Hippocampal formation (tissue), 2 donors: Measurements from ENCODE around the gene PPP1R37.
A peak's percentile ranks its signal among the peaks of the same experiment; 100 is the strongest.

Experiments used
- DNase-seq, 2 donors: peaks; one replicate each; lab custom pipeline; 2025; lab: John Stamatoyannopoulos, UW

PPP1R37 gene, protein sequence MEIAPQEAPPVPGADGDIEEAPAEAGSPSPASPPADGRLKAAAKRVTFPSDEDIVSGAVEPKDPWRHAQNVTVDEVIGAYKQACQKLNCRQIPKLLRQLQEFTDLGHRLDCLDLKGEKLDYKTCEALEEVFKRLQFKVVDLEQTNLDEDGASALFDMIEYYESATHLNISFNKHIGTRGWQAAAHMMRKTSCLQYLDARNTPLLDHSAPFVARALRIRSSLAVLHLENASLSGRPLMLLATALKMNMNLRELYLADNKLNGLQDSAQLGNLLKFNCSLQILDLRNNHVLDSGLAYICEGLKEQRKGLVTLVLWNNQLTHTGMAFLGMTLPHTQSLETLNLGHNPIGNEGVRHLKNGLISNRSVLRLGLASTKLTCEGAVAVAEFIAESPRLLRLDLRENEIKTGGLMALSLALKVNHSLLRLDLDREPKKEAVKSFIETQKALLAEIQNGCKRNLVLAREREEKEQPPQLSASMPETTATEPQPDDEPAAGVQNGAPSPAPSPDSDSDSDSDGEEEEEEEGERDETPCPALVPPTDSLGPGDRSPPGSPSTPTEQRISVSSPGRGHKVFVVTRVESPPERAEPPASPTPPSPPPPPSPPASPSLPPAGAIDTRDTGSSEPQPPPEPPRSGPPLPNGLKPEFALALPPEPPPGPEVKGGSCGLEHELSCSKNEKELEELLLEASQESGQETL

GRCh38 chr19:45092747-45093678, at the start of gene PPP1R37:
TSS of gene PPP1R37 (plus strand) at chr19:45093179. CDS start at chr19:45093326, 147 bp downstream.
- DNase-seq, result peak; percentile 87 to 89

GRCh38 chr19:45045671-45046353, 47.2 kb upstream of the PPP1R37 start:
- DNase-seq, result peak; percentile 83 to 96

GRCh38 chr19:45046355-45046754, 46.6 kb upstream of the PPP1R37 start:
- no peak for DNase-seq

DNA sequence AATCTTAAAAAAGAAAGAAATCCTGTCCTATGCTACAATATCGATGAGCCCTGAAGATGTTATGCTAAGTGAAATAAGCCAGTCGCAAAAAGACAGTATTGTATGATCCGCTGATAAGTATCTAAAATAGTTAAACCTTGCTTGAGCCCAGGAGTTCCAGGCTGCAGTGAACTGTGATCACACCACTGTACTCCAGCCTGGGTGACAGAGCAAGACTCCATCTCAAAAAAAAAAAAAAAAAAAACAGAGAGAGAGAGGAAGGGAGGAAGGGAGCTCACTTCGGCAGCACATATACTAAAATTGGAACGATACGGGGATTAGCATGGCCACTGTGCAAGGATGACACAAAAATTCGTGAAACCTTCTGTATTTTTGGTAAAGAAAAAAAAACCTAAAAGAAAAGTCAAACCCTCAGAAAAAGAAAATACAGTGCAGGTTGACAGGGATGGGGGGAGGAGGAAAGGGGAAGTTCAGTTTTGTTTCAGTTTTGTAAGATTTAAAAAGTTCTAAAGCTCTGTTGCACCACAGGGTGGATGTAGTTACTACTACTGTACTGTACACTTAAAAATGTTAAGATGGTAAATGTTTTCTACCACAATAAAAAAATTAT, 45.7 kb upstream of the PPP1R37 start:
- DNase-seq, result no peak

DNA sequence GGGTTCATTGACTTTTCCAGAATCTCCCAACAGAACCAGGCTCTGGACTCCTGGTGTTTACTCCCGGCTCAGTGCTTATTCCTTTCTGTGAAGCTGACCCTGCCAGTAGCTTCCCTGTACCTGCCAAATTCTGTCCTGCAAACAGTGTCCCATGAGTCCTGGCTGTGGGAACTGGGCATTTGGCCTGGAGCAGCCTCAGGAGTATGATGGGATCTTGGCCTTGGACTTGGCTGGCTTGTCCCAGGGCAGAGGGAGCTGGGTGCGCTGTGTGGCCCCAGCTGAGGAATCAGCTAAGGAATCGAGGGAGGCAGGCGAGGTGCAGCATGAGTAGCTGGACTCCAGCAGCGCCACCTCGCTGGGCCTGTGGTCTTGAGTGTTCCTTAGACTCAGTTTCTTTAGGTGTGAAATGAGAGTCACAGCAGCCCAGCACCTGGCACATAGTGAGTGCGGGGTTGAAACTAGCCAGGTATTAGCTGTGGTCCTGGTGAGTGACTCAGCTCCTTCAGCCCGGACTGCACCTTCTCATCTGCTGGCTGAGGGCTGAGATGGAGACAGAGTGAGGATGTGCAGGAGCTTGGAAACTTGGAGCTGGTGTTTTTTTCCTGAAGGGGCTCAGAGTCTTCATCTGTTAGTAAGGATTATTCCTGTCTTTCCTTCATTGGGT, 43.8 kb upstream of the PPP1R37 start:
- peak in 1 of 2 donors; percentile 20 for DNase-seq

DNA sequence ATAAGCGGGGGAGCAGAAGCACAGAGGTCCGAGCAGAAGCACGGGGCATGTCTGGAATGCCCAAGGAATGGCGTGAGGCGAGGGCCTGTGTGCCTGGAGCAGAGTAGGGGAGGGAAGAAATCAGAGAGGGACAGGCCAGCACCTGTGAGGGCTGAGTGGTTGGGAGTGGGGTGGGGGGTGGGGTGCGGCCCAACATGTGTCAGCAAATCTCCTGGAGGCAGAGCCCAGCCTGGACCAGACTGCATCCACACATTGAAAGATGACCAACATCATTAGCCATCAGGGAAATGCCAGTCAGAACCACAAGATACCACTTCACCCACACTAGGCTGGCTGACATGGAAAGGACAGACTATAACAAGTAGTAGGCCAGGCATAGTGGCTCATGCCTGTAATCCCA, 42.9 kb upstream of the PPP1R37 start:
- no peak for DNase-seq

DNA sequence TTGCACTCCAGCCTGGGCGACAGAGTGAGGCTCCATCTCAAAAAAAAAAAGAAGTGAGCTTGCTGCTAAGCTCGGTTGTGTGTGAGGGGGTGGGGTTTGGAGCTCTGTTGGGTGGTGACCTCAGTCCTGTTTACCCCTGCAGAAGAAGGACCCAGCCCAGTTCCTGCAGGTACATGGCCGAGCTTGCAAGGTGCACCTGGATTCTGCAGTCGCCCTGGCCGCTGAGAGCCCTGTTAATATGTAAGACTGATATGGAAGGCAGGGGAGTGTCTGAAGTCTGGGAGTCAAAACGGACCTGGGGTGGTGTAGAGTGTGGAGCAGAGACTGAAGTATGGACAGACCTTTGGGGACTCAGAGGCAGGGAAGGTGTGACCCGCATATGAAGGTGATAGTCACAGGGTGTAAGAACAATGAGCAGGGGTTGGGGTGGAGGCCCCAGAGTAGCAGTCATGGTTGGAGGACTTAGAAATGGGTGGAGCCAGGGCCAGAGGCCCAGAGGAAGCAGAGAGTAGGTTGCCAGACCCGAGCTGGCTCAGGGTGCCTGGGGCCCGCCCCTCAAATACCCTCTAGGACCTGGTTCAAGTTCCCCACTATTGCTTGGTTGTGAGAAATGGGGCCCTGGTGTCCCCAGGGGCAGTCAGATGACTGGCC, 40.9 kb upstream of the PPP1R37 start:
- DNase-seq, result no peak

- no peak for DNase-seq
Observed at GRCh38 chr19:45056831-45057230, 36.1 kb upstream of the PPP1R37 start.

DNA sequence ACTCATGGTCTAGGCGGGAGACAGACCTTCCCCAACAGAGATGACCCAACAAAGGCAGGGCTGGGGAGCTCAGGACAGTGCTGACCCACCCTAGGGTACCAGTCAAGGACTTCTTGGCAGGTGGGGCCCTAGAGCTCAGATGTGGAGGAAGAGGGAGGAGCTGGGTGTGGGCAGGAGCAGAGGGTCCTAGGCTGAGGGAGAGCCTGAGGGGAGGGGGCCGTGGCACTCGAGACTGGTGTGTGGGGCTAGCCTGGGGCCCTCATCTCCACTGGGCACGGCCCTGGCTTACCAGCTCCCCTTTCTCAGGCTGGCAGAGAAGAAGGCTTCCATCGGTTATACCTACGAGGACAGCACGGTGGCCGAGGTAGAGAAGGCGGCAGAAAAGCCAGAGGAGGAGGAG, 35.5 kb upstream of the PPP1R37 start:
- DNase-seq, result no peak

- no peak for DNase-seq
Observed at GRCh38 chr19:45058622-45059159, 34.3 kb upstream of the PPP1R37 start.

DNA sequence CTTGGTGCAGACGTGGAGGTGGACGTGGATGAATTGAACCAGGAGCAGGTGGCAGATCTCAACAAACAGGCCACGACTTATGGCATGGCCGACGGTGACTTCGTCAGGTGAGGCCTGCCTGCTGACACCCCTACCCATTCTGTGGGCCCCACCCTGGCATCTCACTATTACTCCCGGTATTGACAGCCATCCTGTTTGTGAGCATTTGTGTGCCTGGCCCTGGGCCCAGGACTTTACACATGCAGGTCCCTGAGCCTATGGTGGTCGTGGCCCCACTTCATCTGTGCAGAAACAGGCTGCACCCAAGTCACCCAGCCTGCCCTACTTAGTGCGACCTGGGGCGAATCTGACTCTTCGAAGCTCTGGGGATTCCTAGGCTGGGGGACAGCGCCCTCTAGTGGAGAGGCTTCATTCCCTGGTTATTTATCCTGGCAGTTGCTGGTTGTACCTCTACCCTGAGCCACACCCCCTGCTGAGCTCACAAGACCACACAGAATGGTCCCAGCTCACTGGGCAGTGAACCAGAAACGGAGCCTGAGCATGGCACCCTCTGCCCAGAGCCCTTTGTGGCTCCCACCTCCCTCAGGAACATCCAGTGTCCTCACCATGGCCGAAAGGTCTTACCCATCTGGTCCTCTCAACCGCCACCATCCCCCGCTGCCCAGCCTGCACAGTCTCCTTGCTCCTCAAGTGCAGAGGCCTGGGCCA, 33.6 kb upstream of the PPP1R37 start:
- peak; percentile 52 to 74 for DNase-seq

DNA sequence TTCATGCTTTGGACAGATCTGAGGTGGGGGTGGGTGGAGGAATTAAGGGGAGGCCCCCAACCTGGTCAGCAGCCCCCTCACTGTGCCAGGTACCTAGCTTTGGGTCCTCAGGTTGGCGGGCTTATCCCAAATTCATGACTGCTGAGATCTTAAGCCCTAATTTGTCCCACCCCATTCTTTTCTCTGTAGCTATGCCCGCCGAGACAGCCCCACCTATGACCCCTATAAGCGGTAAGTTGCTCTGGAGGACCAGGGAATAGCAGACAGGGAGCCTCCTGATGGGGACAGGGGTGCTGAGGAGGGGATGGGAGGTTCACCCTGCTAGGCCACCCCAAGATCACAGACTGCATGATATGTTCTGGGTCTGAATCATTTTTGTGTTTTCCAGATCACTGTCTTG, 31.0 kb upstream of the PPP1R37 start:
- no peak for DNase-seq

GRCh38 chr19:45063851-45064801, 28.9 kb upstream of the PPP1R37 start:
- no peak for DNase-seq

GRCh38 chr19:45066921-45067661, 25.9 kb upstream of the PPP1R37 start:
- DNase-seq, result no peak

DNA sequence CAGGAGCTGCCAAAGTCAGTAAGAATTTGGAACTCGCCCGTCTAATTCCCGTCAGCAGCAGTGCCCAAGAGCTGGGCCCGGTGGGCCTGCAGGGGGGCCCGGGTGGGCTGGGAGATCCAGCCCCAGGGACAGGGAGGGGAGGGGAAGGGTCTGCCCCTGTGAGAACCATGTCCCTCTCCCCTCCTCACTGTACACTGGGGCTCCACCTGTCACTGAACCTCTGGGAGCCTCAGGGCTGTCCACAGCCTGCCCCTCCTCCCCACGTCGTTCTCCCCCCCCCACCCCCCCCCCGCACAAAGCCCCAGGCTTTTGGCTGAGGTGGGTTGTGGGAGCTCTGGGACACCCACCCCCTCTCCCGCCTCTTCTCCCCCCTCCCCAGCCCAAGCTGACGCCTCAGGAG, 24.9 kb upstream of the PPP1R37 start:
- DNase-seq, result no peak

GRCh38 chr19:45069056-45069455, 23.9 kb upstream of the PPP1R37 start:
- DNase-seq, result no peak

DNA sequence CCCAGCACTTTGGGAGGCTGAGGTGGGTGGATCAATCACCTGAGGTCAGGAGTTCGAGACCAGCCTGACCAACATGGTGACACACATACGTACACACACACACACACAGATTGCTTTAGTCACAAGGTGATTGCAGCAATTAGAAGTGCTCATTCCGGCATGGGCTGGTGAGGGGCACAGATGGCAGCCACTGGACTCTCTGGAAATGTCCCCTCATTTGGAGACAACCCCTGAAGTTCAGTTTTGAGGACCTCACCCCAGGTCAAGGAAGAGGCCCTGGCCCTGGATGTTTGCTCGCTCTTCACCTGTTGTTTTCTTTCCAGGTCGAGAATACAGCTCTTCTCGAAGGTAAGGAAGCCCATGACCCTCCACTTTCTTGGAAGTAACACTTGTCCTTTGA, 22.8 kb upstream of the PPP1R37 start:
- no peak for DNase-seq
